ENCODE measurements around the gene MAGEB6.

MAGEB6 gene

GRCh38 chrX:26219351-26219750, 27.1 kb downstream of the MAGEB6 start:
- no peak overlapping the region for H3K4me3 ChIP-seq (ENCODE audit: low read length)
- DNase-seq (ENCODE audit: low read depth) = no peak
- no peak for TF ChIP-seq CTCF (IDR thresholded peaks at IDR 0.05; ENCODE audit: insufficient read depth, low read depth, low read length, missing control alignments)

- no peak for TF ChIP-seq CTCF (IDR thresholded peaks at IDR 0.05; ENCODE audit: insufficient read depth, low read depth, low read length, missing control alignments)
- no peak overlapping the region for H3K4me3 ChIP-seq (ENCODE audit: low read length)
- no peak for DNase-seq (ENCODE audit: low read depth)
Measured at GRCh38 chrX:26234177-26234576, 41.9 kb downstream of the MAGEB6 start.

Measured in epithelial cell of esophagus (primary cell).